Measurements from ENCODE around the gene BDP1.
"Not testable (repeated sequence)": the region's sequence is repeated elsewhere in the genome, so short reads cannot be mapped to it uniquely, and the experiment has no call there.

The BDP1 gene

GRCh38 chr5:71471193-71471592 is 15.7 kb downstream of the BDP1 start:
- no peak for DNase-seq (ENCODE audit: low read depth)

- no peak for DNase-seq (ENCODE audit: low read depth)
Measured at GRCh38 chr5:71475788-71476384, 20.4 kb downstream of the BDP1 start.

- no peak for DNase-seq (ENCODE audit: low read depth)
Measured at GRCh38 chr5:71481441-71481840, 26.0 kb downstream of the BDP1 start.

GRCh38 chr5:71482132-71482531 is 26.7 kb downstream of the BDP1 start:
- no peak for DNase-seq (ENCODE audit: low read depth)

GRCh38 chr5:71483355-71483754 is 27.9 kb downstream of the BDP1 start:
- DNase-seq (ENCODE audit: low read depth): no peak

GRCh38 chr5:71492817-71493615 is 37.6 kb downstream of the BDP1 start:
- no peak for DNase-seq (ENCODE audit: low read depth)

- DNase-seq (ENCODE audit: low read depth): not testable (repeated sequence)
Measured at GRCh38 chr5:71494202-71494601, 38.8 kb downstream of the BDP1 start.

GRCh38 chr5:71498756-71499155 is 43.3 kb downstream of the BDP1 start:
- not testable (repeated sequence) for DNase-seq (ENCODE audit: low read depth)

GRCh38 chr5:71503536-71503935 is 48.1 kb downstream of the BDP1 start:
- no peak for DNase-seq (ENCODE audit: low read depth)

- no peak for DNase-seq (ENCODE audit: low read depth)
Measured at GRCh38 chr5:71522151-71522550, 66.7 kb downstream of the BDP1 start.

GRCh38 chr5:71525611-71526010 is 70.2 kb downstream of the BDP1 start:
- not testable (repeated sequence) for DNase-seq (ENCODE audit: low read depth)

GRCh38 chr5:71528206-71528605 is 72.8 kb downstream of the BDP1 start:
- DNase-seq (ENCODE audit: low read depth): no peak

- no peak for DNase-seq (ENCODE audit: low read depth)
Measured at GRCh38 chr5:71529682-71530081, 74.2 kb downstream of the BDP1 start.

- no peak for DNase-seq (ENCODE audit: low read depth)
Measured at GRCh38 chr5:71533142-71533541, 77.7 kb downstream of the BDP1 start.

GRCh38 chr5:71533615-71534014 is 78.2 kb downstream of the BDP1 start:
- no peak for DNase-seq (ENCODE audit: low read depth)

GRCh38 chr5:71537687-71538086 is 82.2 kb downstream of the BDP1 start:
- DNase-seq (ENCODE audit: low read depth): no peak

- DNase-seq (ENCODE audit: low read depth): not testable (repeated sequence)
Measured at GRCh38 chr5:71550885-71551284, 95.4 kb downstream of the BDP1 start.

GRCh38 chr5:71551582-71551981 is 96.1 kb downstream of the BDP1 start:
- not testable (repeated sequence) for DNase-seq (ENCODE audit: low read depth)

- not testable (repeated sequence) for DNase-seq (ENCODE audit: low read depth)
Measured at GRCh38 chr5:71552026-71552749, 96.7 kb downstream of the BDP1 start.

- DNase-seq (ENCODE audit: low read depth): no peak
Measured at GRCh38 chr5:71563161-71563560, 107.7 kb downstream of the BDP1 start.

GRCh38 chr5:71564895-71565294 is 109.4 kb downstream of the BDP1 start:
- no peak for DNase-seq (ENCODE audit: low read depth)

GRCh38 chr5:71569748-71570509 is 114.5 kb downstream of the BDP1 start:
- DNase-seq (ENCODE audit: low read depth): no peak
